Measurements from ENCODE around the gene PEX14.
A peak's percentile ranks its signal among the peaks of the same experiment; 100 is the strongest.

Gene PEX14

DNA sequence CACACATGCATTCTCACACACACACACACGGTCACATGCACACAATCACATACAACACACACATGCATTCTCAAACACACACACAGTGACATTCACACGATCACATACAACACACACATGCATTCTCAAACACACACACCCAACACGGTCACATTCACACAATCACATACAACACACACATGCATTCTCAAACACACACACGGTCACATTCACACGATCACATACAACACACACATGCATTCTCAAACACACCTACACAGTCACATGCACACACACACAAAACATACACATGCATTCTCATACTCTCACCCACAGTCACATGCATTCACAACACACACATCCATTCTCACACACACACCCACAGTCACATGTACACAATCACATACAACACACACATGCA is 186.7 kb downstream of the PEX14 start:
- DNase-seq (ENCODE audit: low spot score): no peak
- ChIA-PET CTCF (no interaction called here), POLR2A (ENCODE audit: low non-redundant PET) (no interaction called here)
- no peak overlapping the region for H3K27ac ChIP-seq
- TF ChIP-seq, protein P1, sequence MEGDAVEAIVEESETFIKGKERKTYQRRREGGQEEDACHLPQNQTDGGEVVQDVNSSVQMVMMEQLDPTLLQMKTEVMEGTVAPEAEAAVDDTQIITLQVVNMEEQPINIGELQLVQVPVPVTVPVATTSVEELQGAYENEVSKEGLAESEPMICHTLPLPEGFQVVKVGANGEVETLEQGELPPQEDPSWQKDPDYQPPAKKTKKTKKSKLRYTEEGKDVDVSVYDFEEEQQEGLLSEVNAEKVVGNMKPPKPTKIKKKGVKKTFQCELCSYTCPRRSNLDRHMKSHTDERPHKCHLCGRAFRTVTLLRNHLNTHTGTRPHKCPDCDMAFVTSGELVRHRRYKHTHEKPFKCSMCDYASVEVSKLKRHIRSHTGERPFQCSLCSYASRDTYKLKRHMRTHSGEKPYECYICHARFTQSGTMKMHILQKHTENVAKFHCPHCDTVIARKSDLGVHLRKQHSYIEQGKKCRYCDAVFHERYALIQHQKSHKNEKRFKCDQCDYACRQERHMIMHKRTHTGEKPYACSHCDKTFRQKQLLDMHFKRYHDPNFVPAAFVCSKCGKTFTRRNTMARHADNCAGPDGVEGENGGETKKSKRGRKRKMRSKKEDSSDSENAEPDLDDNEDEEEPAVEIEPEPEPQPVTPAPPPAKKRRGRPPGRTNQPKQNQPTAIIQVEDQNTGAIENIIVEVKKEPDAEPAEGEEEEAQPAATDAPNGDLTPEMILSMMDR (conservative IDR thresholded peaks at IDR 0.05; ENCODE audit: low read depth): no peak

DNA sequence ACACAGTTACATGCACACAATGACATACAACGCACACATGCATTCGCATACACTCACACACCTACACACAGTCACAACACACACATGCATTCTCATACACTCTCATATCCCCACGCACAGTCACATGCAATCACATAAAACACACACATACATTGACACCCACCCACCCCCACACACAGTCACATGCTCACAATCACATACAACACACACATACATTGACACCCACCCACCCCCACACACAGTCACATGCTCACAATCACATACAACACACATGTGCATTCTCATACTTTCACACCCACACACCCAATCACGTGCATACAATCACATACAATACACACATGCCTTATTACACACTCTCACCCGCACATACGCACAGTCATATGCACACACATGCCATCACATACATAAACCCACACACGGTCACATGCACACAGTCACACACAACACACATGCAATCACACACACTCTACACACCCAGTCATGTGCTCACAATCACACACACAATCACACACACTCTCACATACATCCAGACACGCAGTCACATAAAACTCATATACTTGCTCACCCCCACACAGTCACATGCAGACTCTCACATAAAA is 187.4 kb downstream of the PEX14 start:
- ChIA-PET POLR2A (ENCODE audit: low non-redundant PET) (no interaction called here), CTCF (interaction anchor here (0.6 kb wide), 1 partner anchor 60 kb away, joined by 3 read pairs; no protein-coding TSS in a partner anchor)
- DNase-seq (ENCODE audit: low spot score): no peak
- TF ChIP-seq, protein P1 (conservative IDR thresholded peaks at IDR 0.05; ENCODE audit: low read depth): no peak
- H3K27ac ChIP-seq: no peak overlapping the region

DNA sequence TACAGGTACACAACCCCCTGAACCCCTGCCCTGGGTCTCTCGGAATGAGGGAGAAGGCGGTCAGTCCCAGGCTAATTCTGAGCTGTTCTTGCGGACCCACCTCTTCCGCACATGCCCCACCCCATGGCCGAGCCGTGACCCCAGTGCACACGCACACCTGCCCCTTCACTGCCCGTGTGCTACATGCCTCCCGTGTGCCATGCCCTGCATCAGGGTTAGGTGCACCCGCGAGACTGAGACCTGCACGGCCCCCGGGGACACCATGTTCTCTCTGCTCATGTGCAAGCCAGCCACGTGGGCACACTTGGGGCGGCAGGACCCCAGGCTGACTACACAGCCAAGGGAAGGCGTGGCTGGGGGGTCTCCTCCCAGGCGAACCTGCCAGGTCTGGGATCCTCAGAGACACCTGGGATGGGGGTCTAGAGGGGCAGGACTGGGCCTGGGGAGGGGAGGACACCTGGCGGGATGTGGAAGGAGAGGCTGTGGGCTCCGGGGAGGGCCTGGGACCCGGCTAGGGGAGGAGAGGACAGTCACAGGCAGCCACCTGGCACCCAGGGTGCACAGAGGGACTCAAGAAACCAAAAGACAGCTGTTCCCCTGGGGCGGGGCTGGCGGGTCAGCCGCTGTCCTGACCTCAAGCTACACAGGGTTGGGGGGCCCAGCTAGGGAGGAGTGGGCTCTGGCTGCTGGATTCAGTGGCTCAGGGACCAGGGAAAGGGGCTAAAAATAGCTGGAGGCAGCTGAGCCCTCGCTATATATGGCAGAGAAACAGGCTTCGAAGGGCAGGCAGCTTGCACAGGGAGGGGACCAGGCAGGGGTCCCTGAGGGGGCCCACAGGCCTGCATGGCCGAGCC is 188.3 kb downstream of the PEX14 start:
- ChIA-PET POLR2A (ENCODE audit: low non-redundant PET) (no interaction called here), CTCF (interaction anchor here (0.6 kb wide), 1 partner anchor 61 kb away, joined by 3 read pairs; no protein-coding TSS in a partner anchor)
- DNase-seq (ENCODE audit: low spot score): no peak
- peak overlapping the region; percentile 28 for H3K27ac ChIP-seq
- TF ChIP-seq, protein P1 (conservative IDR thresholded peaks at IDR 0.05; ENCODE audit: low read depth): no peak

DNA sequence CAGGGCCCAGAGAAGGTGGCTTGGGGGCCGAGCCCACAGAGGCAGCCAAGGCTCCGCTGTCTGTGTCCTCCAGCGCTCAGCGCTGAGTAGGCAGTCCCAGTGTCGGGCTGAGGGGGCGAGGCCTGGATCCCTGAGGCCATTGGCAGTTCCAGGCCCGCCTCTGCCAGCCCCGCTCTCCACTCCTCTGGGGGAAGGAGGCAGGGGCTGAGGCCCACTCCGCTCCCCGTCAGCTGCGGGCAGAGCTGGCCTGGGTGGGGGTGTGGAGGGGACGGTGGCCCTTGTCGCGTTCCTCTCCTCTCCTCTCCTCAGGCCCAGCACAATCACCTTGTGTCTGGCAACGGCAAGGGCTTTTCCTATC is 188.9 kb downstream of the PEX14 start:
- ChIA-PET POLR2A (ENCODE audit: low non-redundant PET) (no interaction called here), CTCF (interaction anchor here (0.5 kb wide), 1 partner anchor 20 kb away, joined by 3 read pairs; no protein-coding TSS in a partner anchor)
- TF ChIP-seq, protein P1 (conservative IDR thresholded peaks at IDR 0.05; ENCODE audit: low read depth): no peak
- H3K27ac ChIP-seq: peak overlapping the region; percentile 28
- no peak for DNase-seq (ENCODE audit: low spot score)

DNA sequence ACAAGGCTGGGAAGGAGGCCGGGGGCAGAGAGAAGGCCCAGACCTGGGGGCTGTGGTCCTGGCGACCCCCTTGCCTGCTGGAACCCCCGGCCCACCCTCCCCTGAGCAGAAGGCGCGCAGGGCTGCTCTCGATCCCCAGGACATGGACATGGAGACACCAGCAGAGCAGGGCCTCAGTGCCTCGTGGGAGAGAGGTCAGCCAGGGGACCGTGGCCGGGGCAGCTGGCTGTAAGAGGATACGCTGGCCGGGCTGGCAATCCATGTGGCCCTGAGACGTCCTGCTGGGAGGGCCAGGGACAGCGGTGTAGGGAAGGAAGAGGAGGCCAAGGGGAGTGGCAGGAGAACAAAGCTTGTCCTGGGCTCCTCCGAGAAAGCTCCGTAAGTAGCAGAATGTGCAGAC is 189.5 kb downstream of the PEX14 start:
- no peak overlapping the region for H3K27ac ChIP-seq
- CTCF ChIA-PET: interaction anchor here (0.5 kb wide), 1 partner anchor 20 kb away, joined by 3 read pairs; no protein-coding TSS in a partner anchor
- POLR2A ChIA-PET (ENCODE audit: low non-redundant PET): no interaction called here
- no peak for DNase-seq (ENCODE audit: low spot score)
- TF ChIP-seq, protein P1 (conservative IDR thresholded peaks at IDR 0.05; ENCODE audit: low read depth): no peak

DNA sequence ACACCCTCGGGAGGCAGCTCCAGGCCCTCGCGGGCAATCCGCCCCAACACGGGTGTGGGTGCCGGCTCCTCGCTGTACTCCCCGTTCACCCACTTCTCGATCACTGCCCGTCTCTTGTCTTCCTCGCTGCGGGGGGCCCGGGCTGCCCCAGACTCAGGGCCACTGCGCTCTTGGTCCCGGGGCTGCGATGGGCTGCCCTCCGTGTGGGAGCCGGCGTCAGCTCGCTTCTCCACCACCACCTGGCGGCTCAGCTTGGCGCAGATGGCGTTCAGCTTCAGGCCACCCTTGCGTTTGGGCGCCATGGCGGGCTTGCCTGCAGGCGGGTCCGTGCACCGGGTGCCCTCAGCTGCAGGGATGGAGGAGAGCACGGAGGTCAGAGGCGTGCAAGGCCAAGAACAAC is 190.5 kb downstream of the PEX14 start:
- TF ChIP-seq, protein P1 (conservative IDR thresholded peaks at IDR 0.05; ENCODE audit: low read depth): no peak
- ChIA-PET POLR2A (ENCODE audit: low non-redundant PET) (no interaction called here), CTCF (no interaction called here)
- H3K27ac ChIP-seq: peak overlapping the region; percentile 46; the same call in 1 of the 2 replicates
- no peak for DNase-seq (ENCODE audit: low spot score)

Measured in RWPE1 (cell line).